Kidney capillary endothelial cell (primary cell): ENCODE measurements around the gene C3orf49.

Experiments used
- DNase-seq: peaks from one replicate; pipeline ENCODE4 v3.0.0-alpha.2; 2018; ENCODE audit warnings: low spot score

The C3orf49 gene

GRCh38 chr3:63851287-63851686 lies 32.2 kb downstream of the C3orf49 start:
- no peak for DNase-seq

GRCh38 chr3:63853106-63853505 lies 34.0 kb downstream of the C3orf49 start:
- DNase-seq, result no peak

- no peak for DNase-seq
These were observed 36.3 kb downstream of the C3orf49 start for GRCh38 chr3:63855333-63855940.

GRCh38 chr3:63857311-63857710 lies 38.2 kb downstream of the C3orf49 start:
- DNase-seq, result no peak

GRCh38 chr3:63860776-63861175 lies 41.7 kb downstream of the C3orf49 start:
- no peak for DNase-seq

GRCh38 chr3:63861306-63861705 lies 42.2 kb downstream of the C3orf49 start:
- no peak for DNase-seq

- no peak for DNase-seq
These were observed 43.7 kb downstream of the C3orf49 start for GRCh38 chr3:63862804-63863149.

GRCh38 chr3:63863150-63864007 lies 44.3 kb downstream of the C3orf49 start, which contains the start of the genes ATXN7 and THOC7:
Gene ATXN7 (plus strand): TSS chr3:63863867. CDS start chr3:63912599, 48,732 bp downstream.
Gene THOC7 (minus strand): TSS chr3:63863805. CDS start chr3:63863790, 15 bp downstream.
- DNase-seq, result peak; percentile 44

- no peak for DNase-seq
These were observed 45.2 kb downstream of the C3orf49 start for GRCh38 chr3:63864008-63864964.

- DNase-seq, result peak; percentile 22
These were observed 45.8 kb downstream of the C3orf49 start for GRCh38 chr3:63864965-63865327.

- no peak for DNase-seq
These were observed 48.1 kb downstream of the C3orf49 start for GRCh38 chr3:63867225-63867624.

- no peak for DNase-seq
These were observed 51.0 kb downstream of the C3orf49 start for GRCh38 chr3:63869940-63870614.

GRCh38 chr3:63870615-63871005 lies 51.5 kb downstream of the C3orf49 start:
- no peak for DNase-seq

- no peak for DNase-seq
These were observed 53.2 kb downstream of the C3orf49 start for GRCh38 chr3:63872135-63872924.

GRCh38 chr3:63874769-63875168 lies 55.7 kb downstream of the C3orf49 start:
- no peak for DNase-seq

GRCh38 chr3:63875510-63875909 lies 56.4 kb downstream of the C3orf49 start:
- no peak for DNase-seq

GRCh38 chr3:63876260-63876659 lies 57.2 kb downstream of the C3orf49 start:
- DNase-seq, result no peak

- DNase-seq, result no peak
These were observed 58.8 kb downstream of the C3orf49 start for GRCh38 chr3:63877737-63878393.

- DNase-seq, result no peak
These were observed 59.4 kb downstream of the C3orf49 start for GRCh38 chr3:63878394-63879060.

- no peak for DNase-seq
These were observed 61.6 kb downstream of the C3orf49 start for GRCh38 chr3:63880653-63881052.
